ENCODE data around the gene PTCD2.

DNA sequence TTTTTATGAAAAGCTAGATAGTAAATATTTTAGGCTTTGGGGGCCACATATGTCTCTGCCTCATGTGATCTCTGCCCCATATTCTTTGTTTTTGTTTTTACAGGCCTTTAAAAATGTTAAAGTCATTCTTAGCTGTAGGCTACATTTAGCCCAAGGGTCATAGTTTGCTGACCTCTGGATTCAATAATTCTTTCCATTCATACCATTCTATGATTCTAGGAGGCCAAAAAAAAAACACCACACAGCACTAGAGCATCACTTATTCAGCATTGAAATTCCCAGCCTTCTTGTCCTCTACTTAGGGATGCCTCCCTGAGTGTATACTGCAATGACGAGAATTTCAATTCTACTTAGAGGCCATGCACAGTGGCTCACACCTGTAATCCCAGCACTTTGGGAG is 17.0 kb downstream of the PTCD2 start:
- TF ChIP-seq CTCF (IDR thresholded peaks at IDR 0.05) (no peak), POLR2A (IDR thresholded peaks at IDR 0.05; ENCODE audit: low read depth) (no peak)

Measured in esophagus muscularis mucosa (tissue), 3 donors.